GM19099 (cell line): ENCODE results near the gene NRIP3.

ENCODE experiments used
- POLR2A ChIP-seq: IDR thresholded peaks from 3 replicates; pipeline ENCODE4 v1.6.1; 2011; ENCODE audit warnings: low read depth; ENCODE audit not compliant: insufficient read length; ENCODE audit errors: extremely low read depth

Gene NRIP3

GRCh38 chr11:8961401-8961800 lies 42.4 kb downstream of the NRIP3 start:
- TF ChIP-seq POLR2A = no peak

GRCh38 chr11:8959546-8960166 lies 44.1 kb downstream of the NRIP3 start:
- no peak for TF ChIP-seq POLR2A

GRCh38 chr11:8956860-8957259 lies 46.9 kb downstream of the NRIP3 start:
- TF ChIP-seq POLR2A = no peak

GRCh38 chr11:8948886-8949285 lies 54.9 kb downstream of the NRIP3 start:
- no peak for TF ChIP-seq POLR2A

- no peak for TF ChIP-seq POLR2A
Measured at GRCh38 chr11:8947230-8947943, 56.4 kb downstream of the NRIP3 start.

- no peak for TF ChIP-seq POLR2A
Measured at GRCh38 chr11:8942518-8943066, 61.2 kb downstream of the NRIP3 start, which contains the start of gene ASCL3. TSS of gene ASCL3 (minus strand) at chr11:8943016. CDS start at chr11:8938161, 4,855 bp downstream.

GRCh38 chr11:8941341-8942103 lies 62.3 kb downstream of the NRIP3 start:
- no peak for TF ChIP-seq POLR2A

DNA sequence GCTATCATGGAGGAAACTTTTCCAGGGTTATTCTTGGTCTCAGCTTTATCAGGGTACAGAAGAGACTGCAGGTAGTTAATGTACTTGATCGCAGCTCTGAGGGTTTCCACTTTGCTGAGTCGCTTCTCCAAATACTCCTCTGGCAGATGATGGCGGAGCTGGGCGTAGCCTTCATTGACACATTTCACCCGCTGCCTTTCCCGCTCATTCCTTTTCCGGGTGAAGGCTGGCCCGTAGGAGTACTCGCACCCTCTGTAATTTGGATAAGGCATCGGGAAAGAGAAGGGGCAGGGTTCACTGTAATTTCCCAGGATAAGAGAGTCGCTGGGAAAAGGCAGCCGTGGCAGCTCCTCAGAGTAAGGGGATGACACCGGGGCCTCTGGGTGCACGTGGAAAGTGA lies 66.1 kb downstream of the NRIP3 start:
- no peak for TF ChIP-seq POLR2A

DNA sequence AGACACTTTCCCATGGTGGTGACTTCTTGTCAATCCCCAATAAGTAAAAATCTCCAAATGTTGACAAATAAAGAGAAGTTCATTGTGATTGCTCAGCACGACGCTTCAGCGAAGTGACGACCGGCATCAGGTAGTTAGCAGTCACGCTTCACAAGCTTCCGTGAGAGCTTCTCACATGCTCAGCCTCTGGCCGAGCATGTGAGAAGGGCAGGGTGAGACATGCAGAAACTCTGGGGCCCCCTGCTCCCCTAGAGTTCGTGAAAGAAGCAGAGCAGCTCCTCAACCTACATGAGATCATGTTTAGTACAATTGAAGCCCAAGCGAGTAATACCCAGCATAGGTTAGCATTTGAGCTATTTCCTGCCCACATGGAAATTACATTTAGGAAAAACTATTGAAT lies 66.6 kb downstream of the NRIP3 start:
- TF ChIP-seq POLR2A = no peak

- no peak for TF ChIP-seq POLR2A
Measured at GRCh38 chr11:8934742-8935488, 68.9 kb downstream of the NRIP3 start.

- TF ChIP-seq POLR2A = no peak
Measured at GRCh38 chr11:8933931-8934330, 69.9 kb downstream of the NRIP3 start.

GRCh38 chr11:8932564-8933180 lies 71.1 kb downstream of the NRIP3 start, which contains the start of gene C11orf16:
TSS of gene C11orf16 (minus strand) at chr11:8932947. CDS start at chr11:8932308, 639 bp downstream.
- TF ChIP-seq POLR2A = no peak
